ENCODE data around the gene KLHDC1.
"Not testable (repeated sequence)": the region's sequence is repeated elsewhere in the genome, so short reads cannot be mapped to it uniquely, and the experiment has no call there.

The KLHDC1 gene, protein sequence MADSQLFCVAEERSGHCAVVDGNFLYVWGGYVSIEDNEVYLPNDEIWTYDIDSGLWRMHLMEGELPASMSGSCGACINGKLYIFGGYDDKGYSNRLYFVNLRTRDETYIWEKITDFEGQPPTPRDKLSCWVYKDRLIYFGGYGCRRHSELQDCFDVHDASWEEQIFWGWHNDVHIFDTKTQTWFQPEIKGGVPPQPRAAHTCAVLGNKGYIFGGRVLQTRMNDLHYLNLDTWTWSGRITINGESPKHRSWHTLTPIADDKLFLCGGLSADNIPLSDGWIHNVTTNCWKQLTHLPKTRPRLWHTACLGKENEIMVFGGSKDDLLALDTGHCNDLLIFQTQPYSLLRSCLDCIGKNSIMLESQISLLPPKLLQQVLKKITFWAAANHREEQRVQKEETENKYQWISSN

DNA sequence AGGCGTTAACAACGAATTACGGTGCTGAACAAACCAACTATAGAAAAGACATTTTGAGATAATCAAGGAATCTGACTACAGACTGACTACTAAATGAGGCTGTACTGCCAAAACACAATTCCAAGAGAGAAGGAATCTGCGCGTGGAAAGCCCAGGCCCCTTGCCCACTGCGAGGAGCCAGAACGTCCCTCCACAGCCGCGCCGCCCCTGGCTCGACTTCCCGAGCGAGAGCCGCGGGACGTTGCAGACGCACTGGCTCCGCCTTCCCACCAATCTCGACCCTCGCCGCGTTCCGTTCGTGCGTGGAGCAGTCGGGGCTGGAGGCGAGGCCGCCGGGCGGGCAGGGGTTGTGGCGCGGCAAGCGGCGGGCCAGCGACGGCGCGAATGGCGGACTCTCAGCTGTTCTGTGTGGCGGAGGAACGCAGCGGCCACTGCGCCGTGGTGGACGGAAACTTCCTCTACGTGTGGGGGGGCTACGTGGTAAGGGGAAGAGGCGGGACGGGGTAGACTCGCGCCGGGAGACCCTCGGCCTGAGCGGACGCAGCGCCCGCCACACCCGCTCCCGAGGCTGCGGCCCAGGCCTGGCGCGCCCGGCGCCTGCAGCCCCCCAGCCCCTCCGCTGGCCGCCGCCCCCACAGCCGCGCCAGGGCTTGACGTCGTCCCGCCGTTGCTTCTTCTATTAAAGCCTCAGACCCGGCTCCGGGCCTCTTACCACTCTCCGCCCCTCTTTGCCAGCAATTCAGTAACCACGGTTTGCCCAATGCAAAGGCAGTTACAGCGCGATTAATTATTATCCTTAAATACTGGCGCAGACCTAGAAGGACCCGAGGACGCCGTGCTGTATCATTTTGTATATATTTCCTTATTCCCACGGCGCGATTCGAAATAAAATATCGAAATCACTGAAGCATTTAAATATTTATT, at the start of gene KLHDC1:
TSS of gene KLHDC1 (plus strand) at position 310 of the 924 bp plus-strand sequence. CDS start at position 385, 75 bp downstream.
- DNase-seq: peak; percentile 73

GRCh38 chr14:49653508-49653907, 39.4 kb upstream of the KLHDC1 start:
- no peak for DNase-seq

- no peak for DNase-seq
Observed at GRCh38 chr14:49654511-49654910, 38.4 kb upstream of the KLHDC1 start.

DNA sequence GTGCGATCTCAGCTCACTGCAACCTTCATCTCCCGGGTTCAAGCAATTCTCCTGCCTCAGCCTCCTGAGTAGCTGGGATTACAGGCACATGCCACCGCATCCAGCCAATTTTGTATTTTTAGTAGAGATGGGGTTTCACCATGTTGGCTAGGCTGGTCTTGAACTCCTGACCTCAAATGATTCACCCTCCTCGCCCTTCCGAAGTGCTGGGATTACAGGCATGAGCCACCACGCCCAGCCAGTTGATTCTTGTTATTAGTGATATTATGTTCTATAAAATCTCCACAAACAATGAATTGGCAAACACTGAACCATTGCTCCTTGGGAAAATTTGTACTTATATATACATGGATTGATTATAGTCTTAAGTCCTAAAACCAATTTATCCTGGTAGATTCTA, 35.4 kb upstream of the KLHDC1 start:
- not testable (repeated sequence) for DNase-seq

- no peak for DNase-seq
Observed at GRCh38 chr14:49659526-49660455, 33.1 kb upstream of the KLHDC1 start.

DNA sequence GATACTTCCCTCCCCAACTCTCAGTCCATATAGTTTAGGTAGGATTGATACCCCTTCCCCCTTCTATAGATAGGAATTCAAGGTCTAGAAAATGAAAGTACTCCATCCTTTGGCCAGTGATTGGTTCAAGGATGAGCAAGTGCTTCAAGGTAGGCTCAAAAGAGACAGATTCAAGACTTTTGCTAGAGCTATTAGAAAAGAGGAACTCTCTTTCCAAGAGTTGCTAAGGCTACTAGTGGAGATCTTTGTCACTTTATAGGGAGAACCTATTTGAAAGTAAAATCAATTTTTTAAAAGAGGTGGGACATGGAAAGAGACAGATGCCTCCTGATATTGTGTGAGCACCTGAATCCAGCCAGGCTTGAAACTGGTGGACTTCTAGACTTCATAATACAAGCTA, 22.4 kb upstream of the KLHDC1 start:
- no peak for DNase-seq

GRCh38 chr14:49673586-49673985, 19.3 kb upstream of the KLHDC1 start:
- no peak for DNase-seq

GRCh38 chr14:49677643-49678042, 15.3 kb upstream of the KLHDC1 start:
- DNase-seq: no peak

DNA sequence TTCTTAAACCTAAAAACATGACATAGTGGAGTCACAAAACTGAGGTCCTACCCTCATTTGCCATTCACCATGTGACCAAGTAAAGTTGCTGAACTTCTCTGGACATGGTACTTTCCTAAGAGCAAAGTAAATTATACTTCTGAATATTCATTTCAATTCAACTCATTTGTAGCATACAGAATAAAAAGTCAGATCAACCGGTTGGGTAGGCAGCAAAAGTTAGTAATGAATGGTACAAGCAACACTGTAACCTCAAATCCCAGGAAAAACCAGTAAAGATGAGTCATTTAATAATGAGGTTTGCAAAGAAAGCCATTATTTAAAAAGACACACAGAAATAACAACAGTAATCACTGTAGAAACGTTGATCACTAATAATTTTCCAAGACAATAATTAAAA, 13.6 kb upstream of the KLHDC1 start:
- DNase-seq: peak; percentile 51

DNA sequence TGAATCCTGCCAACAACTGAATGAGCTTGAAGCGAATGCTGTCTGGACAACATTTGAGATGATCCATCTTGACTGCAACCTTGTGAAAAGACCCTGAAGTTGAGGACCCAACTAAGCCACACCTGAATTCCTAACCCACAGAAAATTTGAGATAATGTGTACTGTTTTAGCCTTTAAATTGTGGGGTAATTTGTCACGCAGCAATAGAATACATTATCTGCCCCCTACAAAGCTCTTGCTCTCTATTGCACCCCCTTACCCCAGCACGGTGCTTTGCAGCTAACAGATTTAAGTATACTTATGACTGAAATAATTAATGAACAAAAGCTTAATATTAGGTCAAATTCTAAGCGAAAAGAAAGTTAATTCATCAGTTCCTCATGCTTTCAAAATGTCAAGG, 6.5 kb upstream of the KLHDC1 start:
- no peak for DNase-seq

GRCh38 chr14:49687942-49688700, 4.8 kb upstream of the KLHDC1 start, which contains the start of gene POLE2:
POLE2 (minus strand) TSS chr14:49688214; CDS start chr14:49688203, 11 bp downstream.
- peak; percentile 88 for DNase-seq

- peak; percentile 15 for DNase-seq
Observed at GRCh38 chr14:49688701-49689030, 4.3 kb upstream of the KLHDC1 start.

DNA sequence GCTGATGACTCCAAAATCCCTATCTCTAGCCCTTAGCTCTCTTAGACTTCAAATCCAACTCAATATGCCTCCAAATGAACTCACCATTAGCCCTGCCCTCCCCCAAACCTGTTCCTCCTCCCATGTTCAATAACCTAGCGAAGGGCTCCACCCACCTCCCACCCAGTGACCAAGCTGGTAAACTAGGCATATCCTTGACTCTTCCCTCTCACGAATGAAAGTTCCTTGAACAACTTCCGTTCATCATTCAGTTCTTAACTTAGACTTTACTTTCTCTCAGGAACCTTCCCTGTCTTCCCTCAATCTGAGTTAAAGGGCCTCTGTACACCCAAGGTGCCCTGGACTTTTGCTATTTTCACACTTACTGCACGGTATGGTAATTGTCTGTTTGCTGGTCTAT, 1.9 kb upstream of the KLHDC1 start:
- DNase-seq: no peak

GRCh38 chr14:49692193-49692757, 645 bp upstream of the KLHDC1 start:
- DNase-seq: no peak

GRCh38 chr14:49693735-49694124, 810 bp downstream of the KLHDC1 start:
- DNase-seq: not testable (repeated sequence)

DNA sequence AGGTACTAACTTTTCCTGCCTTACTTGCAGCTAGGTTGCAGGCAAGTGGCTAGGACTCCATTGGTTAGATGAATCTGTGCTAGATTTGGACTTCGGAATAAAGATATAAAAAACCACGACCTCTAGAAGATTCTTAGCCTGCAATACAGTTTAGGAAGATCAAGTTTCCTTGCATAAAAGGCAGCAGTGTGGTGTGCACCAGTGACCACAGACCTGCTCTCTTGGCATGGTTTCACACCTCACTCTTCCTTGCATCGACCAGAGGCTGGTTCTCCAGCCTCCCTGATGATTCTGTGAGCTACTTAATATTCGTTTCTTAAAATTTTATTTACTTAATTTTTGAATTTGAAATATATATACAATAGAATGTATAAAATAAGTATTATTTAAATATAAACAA, 9.8 kb downstream of the KLHDC1 start:
- no peak for DNase-seq

GRCh38 chr14:49703965-49704364, 11.0 kb downstream of the KLHDC1 start:
- DNase-seq: no peak

DNA sequence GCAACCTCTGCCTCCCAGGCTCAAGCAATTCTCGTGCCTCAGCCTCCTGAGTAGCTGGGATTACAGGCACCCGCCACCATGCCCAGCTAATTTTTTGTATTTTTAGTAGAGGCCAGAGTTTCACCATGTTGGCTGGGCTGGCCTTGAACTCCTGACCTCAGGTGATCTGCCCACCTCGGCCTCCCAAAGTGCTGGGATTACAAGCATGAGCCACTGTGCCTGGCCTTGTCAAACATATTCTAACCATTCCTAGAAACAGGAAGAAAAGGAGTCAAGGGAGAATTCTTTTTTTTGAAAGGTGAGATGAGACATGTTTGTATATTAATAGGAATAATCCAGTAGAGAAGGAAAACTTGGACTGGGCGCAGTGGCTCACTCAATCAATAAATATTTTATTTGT, 11.6 kb downstream of the KLHDC1 start:
- not testable (repeated sequence) for DNase-seq

- not testable (repeated sequence) for DNase-seq
Observed at GRCh38 chr14:49710993-49711392, 18.1 kb downstream of the KLHDC1 start.

DNA sequence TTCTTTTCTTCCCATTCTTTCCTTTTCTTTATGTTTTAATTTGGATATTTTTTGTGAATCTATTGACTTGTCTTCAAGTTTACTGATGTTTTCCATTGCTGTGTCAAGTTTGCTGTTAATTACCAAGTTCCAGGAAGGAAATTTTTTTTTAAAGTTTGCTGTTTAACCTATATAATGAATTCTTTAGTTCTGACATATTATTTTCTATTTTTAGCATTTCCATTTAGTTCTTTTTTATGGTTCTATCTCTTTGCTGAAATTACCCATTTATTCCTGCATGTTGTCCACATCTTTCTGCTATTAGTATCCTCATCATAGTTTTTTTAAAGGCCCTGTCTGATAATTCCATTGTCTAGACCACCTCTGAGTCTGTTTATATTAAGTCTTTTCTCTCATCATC, 27.8 kb downstream of the KLHDC1 start:
- no peak for DNase-seq

- DNase-seq: not testable (repeated sequence)
Observed at GRCh38 chr14:49721733-49722435, 29.0 kb downstream of the KLHDC1 start.

All from activated CD4-positive, alpha-beta T cell treated with anti-CD3 and anti-CD28 coated beads, Interleukin-2, amount 50 U/mL, for 16 hours (primary cell).